Measurements from ENCODE around the gene KCNG3. TPM values are rescaled to one million over a fixed set of nuclear protein-coding genes. Genes with fewer than 3 reads are reported as not detected.

KCNG3 gene
- total RNA-seq, 1 experiment from 2014 or later, result 1.5 TPM

DNA sequence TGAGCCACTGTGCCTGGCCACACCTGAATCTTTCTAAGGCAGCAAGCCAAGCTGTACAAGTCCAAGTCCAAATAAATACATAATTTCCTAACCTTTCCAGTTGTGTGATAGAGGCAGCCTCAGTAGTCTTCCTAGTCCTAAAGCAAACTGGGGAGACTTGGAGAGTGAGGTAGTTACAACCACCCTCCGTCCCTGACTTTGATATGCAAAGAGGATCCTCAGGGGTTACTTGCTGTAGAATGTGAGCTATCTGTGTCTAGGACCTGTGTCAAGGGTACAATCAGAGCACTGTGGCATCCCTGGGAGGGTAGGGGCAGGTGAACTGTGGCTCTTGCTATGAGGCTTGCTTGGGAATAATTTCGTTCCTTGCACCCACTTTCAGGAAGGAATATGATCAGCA is 28.3 kb upstream of the KCNG3 start:
- no peak overlapping the region for H3K9ac ChIP-seq (ENCODE audit: low read length)
- H3K27me3 ChIP-seq (ENCODE audit: insufficient read depth, low read length), result no peaks in the 10 kb centered on the region
- ChIA-PET RAD21 (ENCODE audit: low non-redundant PET in 1 of 2, low total read pairs in 2 of 2, uncharacterized antibody in 2 of 2, unreplicated experiment in 2 of 2) (no interaction called here), CTCF (no interaction called here), POLR2A (no interaction called here)
- no peak overlapping the region for H2AFZ ChIP-seq (ENCODE audit: low read depth, low read length, poor library complexity, severe bottlenecking)
- intact Hi-C loops (cut with micrococcal nuclease), result no loop called here
- H3K4me1 ChIP-seq (ENCODE audit: control insufficient read depth in 1 of 2, insufficient read depth in 2 of 2, low read length in 2 of 2), result no peaks in the 10 kb centered on the region
- H3K4me2 ChIP-seq (ENCODE audit: low read length), result no peak overlapping the region
- no peaks in the 10 kb centered on the region for H3K9me3 ChIP-seq (ENCODE audit: control insufficient read depth in 1 of 2, insufficient read depth in 1 of 2, low read depth in 1 of 2, low read length in 2 of 2)
- H3K27ac ChIP-seq (ENCODE audit: low read depth, low read length), result no peak overlapping the region
- H3K4me3 ChIP-seq (replicated peaks in 1 of 2; ENCODE audit: low read depth in 1 of 2, low read length in 2 of 2), result no peak overlapping the region
- no peaks in the 10 kb centered on the region for H4K20me1 ChIP-seq (ENCODE audit: insufficient read depth)
- H3K79me2 ChIP-seq (ENCODE audit: insufficient read depth, low read length), result no peaks in the 10 kb centered on the region
- TF ChIP-seq, protein P1, sequence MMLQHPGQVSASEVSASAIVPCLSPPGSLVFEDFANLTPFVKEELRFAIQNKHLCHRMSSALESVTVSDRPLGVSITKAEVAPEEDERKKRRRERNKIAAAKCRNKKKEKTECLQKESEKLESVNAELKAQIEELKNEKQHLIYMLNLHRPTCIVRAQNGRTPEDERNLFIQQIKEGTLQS (IDR thresholded peaks at IDR 0.05), result no peak
- TF ChIP-seq POLR2A (IDR thresholded peaks at IDR 0.05; ENCODE audit: borderline replicate concordance, extremely low read depth, insufficient read depth, insufficient read length), result no peak
- TF ChIP-seq FOSL1 (IDR thresholded peaks at IDR 0.05; ENCODE audit: low read depth), result no peak
- TF ChIP-seq CBX3 (IDR thresholded peaks at IDR 0.05; ENCODE audit: low read depth), result no peak
- TF ChIP-seq POLR2AphosphoS5 (IDR thresholded peaks at IDR 0.05; ENCODE audit: low read depth, low read length), result no peak
- no peak for ATAC-seq
- H3K9me2 ChIP-seq (ENCODE audit: insufficient read depth), result no peaks in the 10 kb centered on the region
- no peak for DNase-seq (ENCODE audit: low read depth, low spot score)
- no TSS peak for BruUV-seq (replicated peaks)
- H3K36me3 ChIP-seq (ENCODE audit: control insufficient read depth in 1 of 2, insufficient read depth in 2 of 2, low read length in 2 of 2), result no peaks in the 10 kb centered on the region

DNA sequence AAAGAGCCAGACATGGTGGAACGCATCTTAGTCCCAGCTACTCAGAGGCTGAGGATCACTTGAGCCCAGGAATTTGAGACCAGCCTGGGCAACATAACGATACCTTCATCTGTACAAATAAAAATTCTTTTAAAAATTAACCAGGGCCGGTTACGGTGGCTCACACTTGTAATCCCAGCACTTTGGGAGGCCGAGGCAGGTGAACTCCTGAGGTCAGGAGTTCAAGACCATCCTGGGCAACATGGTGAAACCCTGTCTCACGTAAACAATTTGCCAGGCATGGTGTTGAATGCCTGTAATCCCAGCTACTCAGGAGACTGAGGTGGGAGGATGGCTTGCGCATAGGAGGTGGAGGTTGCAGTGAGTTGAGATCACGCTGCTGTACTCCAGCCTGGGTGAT is 25.8 kb upstream of the KCNG3 start:
- H2AFZ ChIP-seq (ENCODE audit: low read depth, low read length, poor library complexity, severe bottlenecking), result no peak overlapping the region
- H3K4me2 ChIP-seq (ENCODE audit: low read length), result no peak overlapping the region
- H3K9me2 ChIP-seq (ENCODE audit: insufficient read depth), result no peaks in the 10 kb centered on the region
- ChIA-PET RAD21 (ENCODE audit: low non-redundant PET in 1 of 2, low total read pairs in 2 of 2, uncharacterized antibody in 2 of 2, unreplicated experiment in 2 of 2) (no interaction called here), CTCF (no interaction called here), POLR2A (no interaction called here)
- intact Hi-C loops (cut with micrococcal nuclease), result no loop called here
- no peak for DNase-seq (ENCODE audit: low read depth, low spot score)
- H3K9ac ChIP-seq (ENCODE audit: low read length), result no peak overlapping the region
- no peaks in the 10 kb centered on the region for H4K20me1 ChIP-seq (ENCODE audit: insufficient read depth)
- no peaks in the 10 kb centered on the region for H3K79me2 ChIP-seq (ENCODE audit: insufficient read depth, low read length)
- H3K27ac ChIP-seq (ENCODE audit: low read depth, low read length), result no peak overlapping the region
- H3K4me1 ChIP-seq (ENCODE audit: control insufficient read depth in 1 of 2, insufficient read depth in 2 of 2, low read length in 2 of 2), result no peaks in the 10 kb centered on the region
- H3K9me3 ChIP-seq (ENCODE audit: control insufficient read depth in 1 of 2, insufficient read depth in 1 of 2, low read depth in 1 of 2, low read length in 2 of 2), result no peaks in the 10 kb centered on the region
- no peaks in the 10 kb centered on the region for H3K36me3 ChIP-seq (ENCODE audit: control insufficient read depth in 1 of 2, insufficient read depth in 2 of 2, low read length in 2 of 2)
- no peaks in the 10 kb centered on the region for H3K27me3 ChIP-seq (ENCODE audit: insufficient read depth, low read length)
- TF ChIP-seq, protein P2, sequence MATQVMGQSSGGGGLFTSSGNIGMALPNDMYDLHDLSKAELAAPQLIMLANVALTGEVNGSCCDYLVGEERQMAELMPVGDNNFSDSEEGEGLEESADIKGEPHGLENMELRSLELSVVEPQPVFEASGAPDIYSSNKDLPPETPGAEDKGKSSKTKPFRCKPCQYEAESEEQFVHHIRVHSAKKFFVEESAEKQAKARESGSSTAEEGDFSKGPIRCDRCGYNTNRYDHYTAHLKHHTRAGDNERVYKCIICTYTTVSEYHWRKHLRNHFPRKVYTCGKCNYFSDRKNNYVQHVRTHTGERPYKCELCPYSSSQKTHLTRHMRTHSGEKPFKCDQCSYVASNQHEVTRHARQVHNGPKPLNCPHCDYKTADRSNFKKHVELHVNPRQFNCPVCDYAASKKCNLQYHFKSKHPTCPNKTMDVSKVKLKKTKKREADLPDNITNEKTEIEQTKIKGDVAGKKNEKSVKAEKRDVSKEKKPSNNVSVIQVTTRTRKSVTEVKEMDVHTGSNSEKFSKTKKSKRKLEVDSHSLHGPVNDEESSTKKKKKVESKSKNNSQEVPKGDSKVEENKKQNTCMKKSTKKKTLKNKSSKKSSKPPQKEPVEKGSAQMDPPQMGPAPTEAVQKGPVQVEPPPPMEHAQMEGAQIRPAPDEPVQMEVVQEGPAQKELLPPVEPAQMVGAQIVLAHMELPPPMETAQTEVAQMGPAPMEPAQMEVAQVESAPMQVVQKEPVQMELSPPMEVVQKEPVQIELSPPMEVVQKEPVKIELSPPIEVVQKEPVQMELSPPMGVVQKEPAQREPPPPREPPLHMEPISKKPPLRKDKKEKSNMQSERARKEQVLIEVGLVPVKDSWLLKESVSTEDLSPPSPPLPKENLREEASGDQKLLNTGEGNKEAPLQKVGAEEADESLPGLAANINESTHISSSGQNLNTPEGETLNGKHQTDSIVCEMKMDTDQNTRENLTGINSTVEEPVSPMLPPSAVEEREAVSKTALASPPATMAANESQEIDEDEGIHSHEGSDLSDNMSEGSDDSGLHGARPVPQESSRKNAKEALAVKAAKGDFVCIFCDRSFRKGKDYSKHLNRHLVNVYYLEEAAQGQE (IDR thresholded peaks at IDR 0.05; ENCODE audit: low read depth), result no peak
- TF ChIP-seq, protein P3, sequence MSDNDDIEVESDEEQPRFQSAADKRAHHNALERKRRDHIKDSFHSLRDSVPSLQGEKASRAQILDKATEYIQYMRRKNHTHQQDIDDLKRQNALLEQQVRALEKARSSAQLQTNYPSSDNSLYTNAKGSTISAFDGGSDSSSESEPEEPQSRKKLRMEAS (IDR thresholded peaks at IDR 0.05), result no peak
- TF ChIP-seq POLR2AphosphoS5 (IDR thresholded peaks at IDR 0.05; ENCODE audit: low read depth, low read length) (no peak), SIN3A (IDR thresholded peaks at IDR 0.05; ENCODE audit: low read depth) (no peak), EZH2phosphoT487 (IDR thresholded peaks at IDR 0.05; ENCODE audit: borderline replicate concordance) (no peak), ELF1 (IDR thresholded peaks at IDR 0.05; ENCODE audit: borderline replicate concordance, low read depth) (no peak)
- TF ChIP-seq, protein P4, sequence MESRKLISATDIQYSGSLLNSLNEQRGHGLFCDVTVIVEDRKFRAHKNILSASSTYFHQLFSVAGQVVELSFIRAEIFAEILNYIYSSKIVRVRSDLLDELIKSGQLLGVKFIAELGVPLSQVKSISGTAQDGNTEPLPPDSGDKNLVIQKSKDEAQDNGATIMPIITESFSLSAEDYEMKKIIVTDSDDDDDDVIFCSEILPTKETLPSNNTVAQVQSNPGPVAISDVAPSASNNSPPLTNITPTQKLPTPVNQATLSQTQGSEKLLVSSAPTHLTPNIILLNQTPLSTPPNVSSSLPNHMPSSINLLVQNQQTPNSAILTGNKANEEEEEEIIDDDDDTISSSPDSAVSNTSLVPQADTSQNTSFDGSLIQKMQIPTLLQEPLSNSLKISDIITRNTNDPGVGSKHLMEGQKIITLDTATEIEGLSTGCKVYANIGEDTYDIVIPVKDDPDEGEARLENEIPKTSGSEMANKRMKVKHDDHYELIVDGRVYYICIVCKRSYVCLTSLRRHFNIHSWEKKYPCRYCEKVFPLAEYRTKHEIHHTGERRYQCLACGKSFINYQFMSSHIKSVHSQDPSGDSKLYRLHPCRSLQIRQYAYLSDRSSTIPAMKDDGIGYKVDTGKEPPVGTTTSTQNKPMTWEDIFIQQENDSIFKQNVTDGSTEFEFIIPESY (IDR thresholded peaks at IDR 0.05; ENCODE audit: extremely low read depth, insufficient replicate concordance, low read length), result no peak
- ATAC-seq, result no peak
- H3K4me3 ChIP-seq (replicated peaks in 1 of 2; ENCODE audit: low read depth in 1 of 2, low read length in 2 of 2), result no peak overlapping the region
- no TSS peak for BruUV-seq (replicated peaks)

Data from HCT116 (cell line).